ENCODE measurements around the gene ATP13A2.

DNA sequence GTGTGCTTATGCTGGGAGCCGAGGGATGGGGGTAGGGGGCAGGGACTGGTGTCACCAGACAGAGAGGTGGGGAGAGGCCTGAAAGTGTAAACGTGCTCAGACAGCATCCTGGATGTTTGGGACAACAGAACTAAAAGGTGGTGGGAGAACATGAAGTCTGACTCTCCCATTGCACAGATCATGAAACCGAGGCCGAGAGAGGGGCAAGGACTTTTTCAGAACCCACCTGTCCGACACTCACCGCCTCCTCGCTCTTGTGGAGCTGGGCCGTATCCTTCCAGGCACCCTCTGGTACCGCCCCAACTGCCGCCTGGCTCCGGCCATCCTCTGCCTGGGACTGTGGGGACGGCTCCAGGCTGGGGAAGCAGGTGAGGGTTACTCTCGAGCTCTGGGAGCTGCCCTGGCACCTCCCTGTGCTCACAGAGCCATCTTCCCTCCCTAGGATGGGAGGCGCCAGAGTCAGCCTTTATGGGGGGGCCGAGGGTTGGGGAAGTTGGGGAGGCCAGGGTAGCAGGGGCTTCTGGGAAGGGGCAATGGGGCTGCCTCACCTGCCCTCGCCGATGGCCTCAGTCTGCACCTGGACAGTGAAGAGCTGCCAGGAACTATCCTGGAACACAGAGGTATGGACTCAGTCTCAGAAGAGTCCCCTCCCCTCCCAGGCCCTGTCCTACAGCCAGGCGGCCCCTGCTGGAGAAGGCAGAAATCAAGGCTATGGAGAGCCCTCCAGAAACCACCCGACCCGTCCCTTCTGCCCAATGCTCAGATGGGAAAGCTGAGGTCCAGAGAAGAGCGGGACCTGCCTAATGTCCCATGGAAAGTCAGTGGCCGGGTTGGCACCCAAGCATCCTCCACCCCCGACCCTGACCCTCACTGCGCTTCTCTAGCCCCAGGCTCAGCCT is 7.0 kb downstream of the ATP13A2 start:
- TF ChIP-seq POLR2AphosphoS5 (IDR thresholded peaks at IDR 0.05) = no peak
- TF ChIP-seq, protein P1, sequence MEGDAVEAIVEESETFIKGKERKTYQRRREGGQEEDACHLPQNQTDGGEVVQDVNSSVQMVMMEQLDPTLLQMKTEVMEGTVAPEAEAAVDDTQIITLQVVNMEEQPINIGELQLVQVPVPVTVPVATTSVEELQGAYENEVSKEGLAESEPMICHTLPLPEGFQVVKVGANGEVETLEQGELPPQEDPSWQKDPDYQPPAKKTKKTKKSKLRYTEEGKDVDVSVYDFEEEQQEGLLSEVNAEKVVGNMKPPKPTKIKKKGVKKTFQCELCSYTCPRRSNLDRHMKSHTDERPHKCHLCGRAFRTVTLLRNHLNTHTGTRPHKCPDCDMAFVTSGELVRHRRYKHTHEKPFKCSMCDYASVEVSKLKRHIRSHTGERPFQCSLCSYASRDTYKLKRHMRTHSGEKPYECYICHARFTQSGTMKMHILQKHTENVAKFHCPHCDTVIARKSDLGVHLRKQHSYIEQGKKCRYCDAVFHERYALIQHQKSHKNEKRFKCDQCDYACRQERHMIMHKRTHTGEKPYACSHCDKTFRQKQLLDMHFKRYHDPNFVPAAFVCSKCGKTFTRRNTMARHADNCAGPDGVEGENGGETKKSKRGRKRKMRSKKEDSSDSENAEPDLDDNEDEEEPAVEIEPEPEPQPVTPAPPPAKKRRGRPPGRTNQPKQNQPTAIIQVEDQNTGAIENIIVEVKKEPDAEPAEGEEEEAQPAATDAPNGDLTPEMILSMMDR (IDR thresholded peaks at IDR 0.05) = no peak
- TF ChIP-seq POLR2A (IDR thresholded peaks at IDR 0.05) = no peak
- TF ChIP-seq EP300 (IDR thresholded peaks at IDR 0.05) = no peak

Data from stomach (tissue), 4 donors.